Stimulated activated CD8-positive, alpha-beta memory T cell treated with anti-CD3 and anti-CD28 coated beads, Interleukin-7, amount 100 ng/mL, for 4 hours (primary cell): ENCODE measurements around the gene POU3F3.

Experiments
- DNase-seq, 2 donors: peaks; one replicate each; pipeline ENCODE4 v3.0.0-alpha.2; 2020; ENCODE audit warnings: low read depth in 2 of 2

The POU3F3 gene

GRCh38 chr2:104860451-104860790, 6.5 kb downstream of the POU3F3 start:
- no peak for DNase-seq

GRCh38 chr2:104861351-104862057, 7.6 kb downstream of the POU3F3 start:
- DNase-seq = no peak

- no peak for DNase-seq
These were observed 8.4 kb downstream of the POU3F3 start for GRCh38 chr2:104862058-104862941.

GRCh38 chr2:104863146-104863467, 9.2 kb downstream of the POU3F3 start:
- no peak for DNase-seq

- DNase-seq = no peak
These were observed 9.8 kb downstream of the POU3F3 start for GRCh38 chr2:104863468-104864279.

GRCh38 chr2:104864280-104865095, 10.6 kb downstream of the POU3F3 start:
- DNase-seq = no peak

GRCh38 chr2:104865096-104865470, 11.2 kb downstream of the POU3F3 start:
- no peak for DNase-seq

- no peak for DNase-seq
These were observed 12.4 kb downstream of the POU3F3 start for GRCh38 chr2:104866122-104866864.

GRCh38 chr2:104866883-104867812, 13.2 kb downstream of the POU3F3 start:
- DNase-seq = no peak

- DNase-seq = no peak
These were observed 14.0 kb downstream of the POU3F3 start for GRCh38 chr2:104867813-104868504.

GRCh38 chr2:104868505-104868866, 14.6 kb downstream of the POU3F3 start:
- DNase-seq = no peak

- DNase-seq = no peak
These were observed 16.4 kb downstream of the POU3F3 start for GRCh38 chr2:104870100-104870975.

GRCh38 chr2:104871649-104871971, 17.7 kb downstream of the POU3F3 start:
- DNase-seq = no peak

- DNase-seq = no peak
These were observed 18.3 kb downstream of the POU3F3 start for GRCh38 chr2:104871972-104872865.

- DNase-seq = peak in 1 of 2 donors; percentile 24
These were observed 19.2 kb downstream of the POU3F3 start for GRCh38 chr2:104872866-104873688.

GRCh38 chr2:104873689-104874054, 19.8 kb downstream of the POU3F3 start:
- no peak for DNase-seq

- no peak for DNase-seq
These were observed 20.3 kb downstream of the POU3F3 start for GRCh38 chr2:104874230-104874629.
